HG02885 (cell line): ENCODE results near the gene TBC1D22B.

ENCODE experiments used
- ATAC-seq: cut with Tn5 transposase; IDR thresholded peaks from one replicate; pipeline ENCODE4 v1.9.1; 2021; ENCODE audit warnings: mild to moderate bottlenecking; ENCODE audit not compliant: unreplicated experiment, poor library complexity

TBC1D22B gene

DNA sequence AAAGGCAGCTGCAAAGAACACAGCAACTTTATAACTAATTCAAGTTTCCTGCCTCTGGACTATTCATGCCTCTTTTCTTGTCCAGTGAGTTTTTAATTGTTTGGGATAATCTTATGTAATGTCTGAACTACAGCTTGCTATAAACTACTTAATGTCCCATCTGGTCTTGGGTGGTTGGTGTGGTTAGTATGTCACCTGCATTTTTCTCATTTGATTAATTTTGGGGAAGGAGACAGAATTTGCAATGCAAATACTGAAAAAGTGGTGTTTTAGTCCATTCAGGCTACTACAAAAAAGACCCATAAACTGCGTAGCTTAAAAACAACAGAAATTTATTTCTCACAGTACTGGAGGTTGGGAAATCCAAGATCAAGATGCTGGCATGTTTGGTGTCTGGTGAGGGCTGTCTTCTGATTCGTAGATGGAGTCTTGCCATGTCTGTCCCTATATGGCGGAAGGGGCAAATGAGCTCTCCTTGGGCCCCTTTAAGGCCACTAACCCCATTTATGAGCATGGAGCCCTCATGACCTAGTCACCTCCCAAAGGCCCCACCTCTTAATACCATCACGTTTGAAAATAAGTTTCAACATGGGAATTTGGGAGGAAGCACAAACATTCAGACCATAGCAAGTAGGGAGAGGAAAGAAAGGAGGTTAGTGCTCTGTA, 118.6 kb downstream of the TBC1D22B start:
- no peak for ATAC-seq

GRCh38 chr6:37381579-37381978, 124.0 kb downstream of the TBC1D22B start:
- ATAC-seq: no peak
